Hepatocyte (in vitro differentiated cells): ENCODE results near the gene AKAP13. TPM values are rescaled to one million over a fixed set of nuclear protein-coding genes. Genes with fewer than 3 reads are reported as not detected.

ENCODE experiments used
- DNase-seq: peaks from one replicate; pipeline ENCODE4 v3.0.0-alpha.2; 2016; ENCODE audit warnings: low spot score
- H2AFZ ChIP-seq: fragments of 200-600 bp; sonication (generic); 2 replicates; pipeline ENCODE4 v1.6.0; 2016; ENCODE audit warnings: antibody characterized with exemption, mild to moderate bottlenecking
- H3K27ac ChIP-seq: fragments of 200-600 bp; sonication (generic); 2 replicates; pipeline ENCODE4 v1.5.1; 2016; ENCODE audit warnings: mild to moderate bottlenecking
- H3K27me3 ChIP-seq: fragments of 200-600 bp; sonication (generic); 2 replicates; pipeline ENCODE4 v1.6.1; 2016
- H3K36me3 ChIP-seq: fragments of 200-600 bp; sonication (generic); replicated peaks from 2 replicates; pipeline ENCODE4 v1.5.1; 2016; ENCODE audit warnings: low read depth; ENCODE audit not compliant: insufficient read depth
- H3K4me1 ChIP-seq: fragments of 200-600 bp; sonication (generic); 2 replicates; pipeline ENCODE4 v1.5.1; 2016; ENCODE audit warnings: mild to moderate bottlenecking, moderate library complexity; ENCODE audit not compliant: insufficient read depth
- H3K4me2 ChIP-seq: fragments of 200-600 bp; sonication (generic); 2 replicates; pipeline ENCODE4 v1.6.0; 2016
- H3K4me3 ChIP-seq: fragments of 200-600 bp; sonication (generic); 2 replicates; pipeline ENCODE4 v1.5.1; 2016; ENCODE audit warnings: mild to moderate bottlenecking
- H3K79me2 ChIP-seq: fragments of 200-600 bp; sonication (generic); 2 replicates; pipeline ENCODE4 v1.6.0; 2017; ENCODE audit warnings: mild to moderate bottlenecking
- H3K9me2 ChIP-seq: fragments of 200-600 bp; sonication (generic); replicated peaks from 2 replicates; pipeline ENCODE4 v1.6.0; 2017; ENCODE audit warnings: mild to moderate bottlenecking; ENCODE audit not compliant: insufficient read depth
- H3K9me3 ChIP-seq: fragments of 200-600 bp; sonication (generic); 2 replicates; pipeline ENCODE4 v1.5.1; 2016; ENCODE audit warnings: low read depth, mild to moderate bottlenecking
- H4K20me1 ChIP-seq: fragments of 200-600 bp; sonication (generic); 2 replicates; pipeline ENCODE4 v1.6.0; 2016; ENCODE audit warnings: mild to moderate bottlenecking; ENCODE audit not compliant: insufficient read depth, poor library complexity, severe bottlenecking
- CTCF ChIP-seq: fragments of 200-600 bp; sonication (generic); IDR thresholded peaks from 2 replicates; pipeline ENCODE4 v1.5.1; 2016; ENCODE audit warnings: antibody characterized with exemption, mild to moderate bottlenecking; ENCODE audit not compliant: poor library complexity
- EZH2 ChIP-seq: fragments of 200-600 bp; sonication (generic); IDR thresholded peaks from 2 replicates; pipeline ENCODE4 v1.6.1; 2016; ENCODE audit warnings: antibody characterized with exemption, mild to moderate bottlenecking, borderline replicate concordance
- EZH2phosphoT487 ChIP-seq: fragments of 200-600 bp; sonication (generic); IDR thresholded peaks from one replicate; pipeline ENCODE4 v1.6.1; 2018; ENCODE audit warnings: antibody characterized with exemption, mild to moderate bottlenecking, low read depth, moderate library complexity; ENCODE audit not compliant: unreplicated experiment, severe bottlenecking
- WGBS: methylation state at CpG from one replicate; pipeline ENCODE4 v1.1.6; 2016; ENCODE audit warnings: low lambda C conversion rate; ENCODE audit errors: missing lambda C conversion rate; 5-methylcytosine and 5-hydroxymethylcytosine counted together
- polyA plus RNA-seq: library from polyadenylated mRNA; unstranded; fragments of >200 nt; fragmentation: Nextera tagmentation; extraction: Ambion mirVana; gene quantifications from 2 replicates; pipeline ENCODE4 v1.2.1, GENCODE V29; 2016
- total RNA-seq: library from RNA; depleted of rRNA; stranded (reverse); fragments of >200 nt; gene quantifications from 2 replicates; pipeline ENCODE4 v1.2.3, GENCODE V29; 2014

Gene AKAP13
- total and polyA plus RNA-seq, 2 experiments from 2014 or later = 55.6 to 80.9 TPM

DNA sequence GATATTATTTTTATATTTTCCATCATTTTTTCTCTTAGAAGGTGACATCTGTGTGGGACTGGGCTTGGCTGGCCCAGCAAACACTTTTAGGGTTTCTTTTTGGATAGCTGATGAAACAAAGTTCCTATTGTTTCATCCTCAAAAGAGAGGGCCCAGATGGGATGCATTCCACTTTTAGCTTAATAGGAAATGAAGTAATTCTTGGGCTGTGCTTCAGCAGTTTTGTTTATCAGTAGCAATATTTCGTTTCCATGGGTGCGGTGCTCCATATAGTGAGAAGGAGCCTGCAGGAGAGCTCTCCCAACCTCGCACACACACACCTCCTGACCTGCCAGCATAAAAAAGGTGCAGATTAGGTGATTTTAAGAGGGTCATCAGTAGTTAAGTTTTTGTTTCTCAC, 147.5 kb downstream of the AKAP13 start:
- H3K4me1 ChIP-seq = no peaks in the 10 kb centered on the region
- H3K27me3 ChIP-seq = no peaks in the 10 kb centered on the region
- H3K9me2 ChIP-seq = no peaks in the 10 kb centered on the region
- 66% methylated on average over 3 of the region's 3 CpGs for WGBS
- peak; percentile 34 for DNase-seq
- peak overlapping the region; percentile 43 for H3K27ac ChIP-seq
- no peak overlapping the region for H3K4me3 ChIP-seq
- H4K20me1 ChIP-seq = no peaks in the 10 kb centered on the region
- TF ChIP-seq CTCF = no peak
- H3K79me2 ChIP-seq = peaks cover 22% of the 10 kb centered on the region
- H3K36me3 ChIP-seq = no peaks in the 10 kb centered on the region
- H3K9me3 ChIP-seq = no peaks in the 10 kb centered on the region
- no peak overlapping the region for H2AFZ ChIP-seq
- H3K4me2 ChIP-seq = no peak overlapping the region

- H4K20me1 ChIP-seq = no peaks in the 10 kb centered on the region
- TF ChIP-seq EZH2 (no peak), EZH2phosphoT487 (no peak), CTCF (no peak)
- no peak for DNase-seq
- peaks cover 26% of the 10 kb centered on the region for H3K79me2 ChIP-seq
- 60% methylated on average over 7 of the region's 7 CpGs for WGBS
- H3K4me2 ChIP-seq = no peak overlapping the region
- H3K27me3 ChIP-seq = no peaks in the 10 kb centered on the region
- H2AFZ ChIP-seq = no peak overlapping the region
- no peak overlapping the region for H3K4me3 ChIP-seq
- H3K27ac ChIP-seq = no peak overlapping the region
- no peaks in the 10 kb centered on the region for H3K9me2 ChIP-seq
- H3K9me3 ChIP-seq = no peaks in the 10 kb centered on the region
- H3K36me3 ChIP-seq = no peaks in the 10 kb centered on the region
- no peaks in the 10 kb centered on the region for H3K4me1 ChIP-seq
These were observed 149.7 kb downstream of the AKAP13 start for GRCh38 chr15:85530079-85530478.

- Histone ChIP-seq H3K9me2 (no peaks in the 10 kb centered on the region), H3K79me2 (peaks cover 30% of the 10 kb centered on the region), H3K9me3 (no peaks in the 10 kb centered on the region), H3K4me2 (no peak overlapping the region), H2AFZ (no peak overlapping the region), H3K4me1 (no peaks in the 10 kb centered on the region), H4K20me1 (no peaks in the 10 kb centered on the region), H3K36me3 (no peaks in the 10 kb centered on the region), H3K4me3 (no peak overlapping the region), H3K27ac (no peak overlapping the region), H3K27me3 (no peaks in the 10 kb centered on the region)
- TF ChIP-seq EZH2 (no peak), EZH2phosphoT487 (no peak), CTCF (no peak)
- WGBS = 88% methylated on average over 4 of the region's 4 CpGs
- DNase-seq = no peak
These were observed 150.7 kb downstream of the AKAP13 start for GRCh38 chr15:85531083-85531482.

- TF ChIP-seq CTCF (no peak), EZH2phosphoT487 (no peak), EZH2 (no peak)
- no peaks in the 10 kb centered on the region for H3K4me1 ChIP-seq
- H2AFZ ChIP-seq = no peak overlapping the region
- H3K79me2 ChIP-seq = peaks cover 37% of the 10 kb centered on the region
- H3K27ac ChIP-seq = no peak overlapping the region
- no peaks in the 10 kb centered on the region for H3K27me3 ChIP-seq
- H3K9me3 ChIP-seq = no peaks in the 10 kb centered on the region
- H3K4me2 ChIP-seq = no peak overlapping the region
- H3K9me2 ChIP-seq = no peaks in the 10 kb centered on the region
- 97% methylated on average over 3 of the region's 3 CpGs for WGBS
- no peaks in the 10 kb centered on the region for H4K20me1 ChIP-seq
- no peaks in the 10 kb centered on the region for H3K36me3 ChIP-seq
- no peak overlapping the region for H3K4me3 ChIP-seq
- no peak for DNase-seq
These were observed 152.3 kb downstream of the AKAP13 start for GRCh38 chr15:85532689-85533088.
